Measurements from ENCODE around the gene PSRC1. TPM values are rescaled to one million over a fixed set of nuclear protein-coding genes. Genes with fewer than 3 reads are reported as not detected.

PSRC1 gene
- total RNA-seq, result 1 to 10 TPM in 1 of 2 donors, not detected in 1; 1.8 TPM

GRCh38 chr1:109282952-109283747 lies at the start of gene PSRC1:
TSS of gene PSRC1 (minus strand) at chr1:109283145.
- peak within 1 kb of the TSS; percentile 20 to 35 for H3K4me3 ChIP-seq
- ATAC-seq (peak; percentile 99), DNase-seq (peak; percentile 96 to 97 (median 97))
- H3K27ac ChIP-seq, result peak within 1 kb of the TSS; percentile 25 to 89 (median 77)
- WGBS, 2 donors, result 0% methylated on average over 13 to 56 of the region's 56 CpGs
- intact Hi-C loops (cut with DNase I), result no loop called here
- no peaks in the 10 kb centered on the region for H3K27me3 ChIP-seq
- no peaks in the 10 kb centered on the region for H3K9me3 ChIP-seq
- no peaks in the 10 kb centered on the region for H3K36me3 ChIP-seq (replicated peaks in 1 of 2; ENCODE audit: insufficient read depth in 1 of 2, low read depth in 2 of 2)
- peak; percentile 70 to 92 (median 89) for TF ChIP-seq POLR2A (IDR thresholded peaks at IDR 0.05)
- TF ChIP-seq, protein P1, sequence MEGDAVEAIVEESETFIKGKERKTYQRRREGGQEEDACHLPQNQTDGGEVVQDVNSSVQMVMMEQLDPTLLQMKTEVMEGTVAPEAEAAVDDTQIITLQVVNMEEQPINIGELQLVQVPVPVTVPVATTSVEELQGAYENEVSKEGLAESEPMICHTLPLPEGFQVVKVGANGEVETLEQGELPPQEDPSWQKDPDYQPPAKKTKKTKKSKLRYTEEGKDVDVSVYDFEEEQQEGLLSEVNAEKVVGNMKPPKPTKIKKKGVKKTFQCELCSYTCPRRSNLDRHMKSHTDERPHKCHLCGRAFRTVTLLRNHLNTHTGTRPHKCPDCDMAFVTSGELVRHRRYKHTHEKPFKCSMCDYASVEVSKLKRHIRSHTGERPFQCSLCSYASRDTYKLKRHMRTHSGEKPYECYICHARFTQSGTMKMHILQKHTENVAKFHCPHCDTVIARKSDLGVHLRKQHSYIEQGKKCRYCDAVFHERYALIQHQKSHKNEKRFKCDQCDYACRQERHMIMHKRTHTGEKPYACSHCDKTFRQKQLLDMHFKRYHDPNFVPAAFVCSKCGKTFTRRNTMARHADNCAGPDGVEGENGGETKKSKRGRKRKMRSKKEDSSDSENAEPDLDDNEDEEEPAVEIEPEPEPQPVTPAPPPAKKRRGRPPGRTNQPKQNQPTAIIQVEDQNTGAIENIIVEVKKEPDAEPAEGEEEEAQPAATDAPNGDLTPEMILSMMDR (IDR thresholded peaks at IDR 0.05), result peak in 6 of 7 experiments; percentile 17 to 85 (median 59)
- H3K4me1 ChIP-seq, result peaks cover 15% of the 10 kb centered on the region

- ATAC-seq (no peak), DNase-seq (no peak)
- TF ChIP-seq, protein P1 (IDR thresholded peaks at IDR 0.05), result no peak
- TF ChIP-seq POLR2A (IDR thresholded peaks at IDR 0.05), result no peak
- Histone ChIP-seq H3K9me3 (no peaks in the 10 kb centered on the region), H3K27me3 (no peaks in the 10 kb centered on the region), H3K36me3 (replicated peaks in 1 of 2; ENCODE audit: insufficient read depth in 1 of 2, low read depth in 2 of 2) (peaks cover 6 to 8% of the 10 kb centered on the region in 2 donors), H3K27ac (no peak overlapping the region), H3K4me1 (no peaks in the 10 kb centered on the region), H3K4me3 (no peak overlapping the region)
- intact Hi-C loops (cut with DNase I), result no loop called here
These were observed 48.2 kb upstream of the PSRC1 start for GRCh38 chr1:109331113-109331512.

DNA sequence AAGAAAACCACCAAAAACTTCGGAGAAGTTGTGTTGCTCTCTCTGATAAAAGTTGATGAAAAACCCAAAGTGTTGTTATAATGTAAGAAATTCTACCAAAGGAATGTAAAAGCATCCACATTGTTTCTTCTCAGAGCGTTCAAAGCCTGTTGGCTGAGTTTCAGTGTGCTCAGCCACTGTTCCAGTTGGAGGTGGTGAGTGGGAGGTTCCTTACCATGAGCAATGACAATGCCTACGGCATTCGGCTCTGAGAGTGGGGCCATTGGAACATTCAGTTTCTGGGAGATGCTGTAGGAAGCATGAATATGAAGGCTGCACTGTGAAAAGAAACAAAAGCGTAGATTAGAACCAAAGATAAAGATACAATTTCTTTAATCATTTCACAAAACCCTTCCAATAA lies 44.3 kb upstream of the PSRC1 start:
- ATAC-seq, result no peak
- intact Hi-C loops (cut with DNase I), result no loop called here
- Histone ChIP-seq H3K4me3 (no peak overlapping the region), H3K9me3 (no peaks in the 10 kb centered on the region), H3K27me3 (no peaks in the 10 kb centered on the region), H3K36me3 (replicated peaks in 1 of 2; ENCODE audit: insufficient read depth in 1 of 2, low read depth in 2 of 2) (peaks cover 3 to 11% of the 10 kb centered on the region in 2 donors), H3K4me1 (no peaks in the 10 kb centered on the region), H3K27ac (no peak overlapping the region)
- DNase-seq, result no peak
- 87 to 89% methylated on average over 5 of the region's 5 CpGs for WGBS, 2 donors
- TF ChIP-seq, protein P1 (IDR thresholded peaks at IDR 0.05), result no peak
- TF ChIP-seq POLR2A (IDR thresholded peaks at IDR 0.05), result no peak

DNA sequence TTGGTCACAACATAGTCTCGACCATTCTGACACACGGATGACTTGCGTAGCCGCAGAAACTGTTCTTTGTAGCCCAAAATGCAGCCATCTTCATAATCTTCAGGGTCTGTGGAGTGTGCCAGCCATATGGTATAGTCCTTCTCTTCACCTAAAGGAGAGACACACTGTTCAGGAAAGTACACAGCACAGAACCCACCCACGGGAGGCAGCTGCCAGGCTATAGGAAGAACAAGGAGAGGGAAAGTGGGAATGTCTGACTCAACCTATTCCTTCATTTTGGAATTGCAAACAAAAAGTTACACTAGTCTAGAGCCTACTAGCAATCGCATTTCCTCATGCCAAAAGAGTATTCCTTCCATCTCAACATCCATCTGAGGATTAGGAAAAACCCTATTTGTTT lies 40.0 kb upstream of the PSRC1 start:
- DNase-seq (no peak), ATAC-seq (no peak)
- Histone ChIP-seq H3K4me3 (no peak overlapping the region), H3K36me3 (replicated peaks in 1 of 2; ENCODE audit: insufficient read depth in 1 of 2, low read depth in 2 of 2) (peaks cover 0 to 28% of the 10 kb centered on the region in 2 donors), H3K4me1 (no peaks in the 10 kb centered on the region), H3K27ac (no peak overlapping the region), H3K27me3 (no peaks in the 10 kb centered on the region), H3K9me3 (no peaks in the 10 kb centered on the region)
- WGBS, 2 donors, result 98% methylated on average over 6 of the region's 6 CpGs
- TF ChIP-seq POLR2A (IDR thresholded peaks at IDR 0.05), result no peak
- TF ChIP-seq, protein P1 (IDR thresholded peaks at IDR 0.05), result no peak
- intact Hi-C loops (cut with DNase I), result no loop called here

GRCh38 chr1:109319114-109319513 lies 36.2 kb upstream of the PSRC1 start:
- DNase-seq (no peak), ATAC-seq (no peak)
- intact Hi-C loops (cut with DNase I), result no loop called here
- no peaks in the 10 kb centered on the region for H3K9me3 ChIP-seq
- WGBS, 2 donors, result 93% methylated on average over 3 of the region's 3 CpGs
- no peak overlapping the region for H3K27ac ChIP-seq
- TF ChIP-seq, protein P1 (IDR thresholded peaks at IDR 0.05), result no peak
- TF ChIP-seq POLR2A (IDR thresholded peaks at IDR 0.05), result no peak
- H3K4me3 ChIP-seq, result no peak overlapping the region
- H3K36me3 ChIP-seq (replicated peaks in 1 of 2; ENCODE audit: insufficient read depth in 1 of 2, low read depth in 2 of 2), result peaks cover 0 to 30% of the 10 kb centered on the region in 2 donors
- H3K4me1 ChIP-seq, result no peaks in the 10 kb centered on the region
- no peaks in the 10 kb centered on the region for H3K27me3 ChIP-seq
